ENCODE results near the gene CACNA1C.

DNA sequence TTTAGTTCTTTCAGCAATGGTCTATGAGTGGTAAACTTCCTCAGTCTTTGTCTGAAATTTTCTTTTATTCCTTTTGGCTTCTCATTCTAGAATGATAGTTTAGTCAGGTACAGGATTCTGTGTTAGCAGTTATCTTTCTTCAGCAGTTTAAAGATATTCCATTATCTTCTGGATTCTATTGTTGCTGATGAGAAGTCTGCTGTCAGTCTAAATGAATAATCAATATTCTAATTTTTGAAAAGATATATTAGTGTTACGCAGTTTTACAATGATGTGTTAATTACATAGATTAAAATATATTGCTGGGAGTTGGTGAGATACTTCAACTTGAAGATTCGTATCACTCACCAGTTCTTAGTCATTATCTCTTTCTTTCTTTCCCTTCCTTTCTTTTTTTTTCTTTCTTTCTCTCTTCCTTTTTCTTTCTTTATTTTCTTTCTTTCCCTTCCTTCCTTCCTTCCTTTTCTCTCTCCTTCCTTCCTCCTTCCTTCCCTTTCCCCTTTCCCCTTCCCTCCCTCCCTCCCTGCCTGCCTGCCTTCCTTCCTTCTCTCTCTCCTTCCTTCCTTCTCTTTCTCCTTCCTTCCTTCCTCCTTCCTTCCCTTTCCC is 17.8 kb downstream of the CACNA1C start:
- TF ChIP-seq, protein P1, sequence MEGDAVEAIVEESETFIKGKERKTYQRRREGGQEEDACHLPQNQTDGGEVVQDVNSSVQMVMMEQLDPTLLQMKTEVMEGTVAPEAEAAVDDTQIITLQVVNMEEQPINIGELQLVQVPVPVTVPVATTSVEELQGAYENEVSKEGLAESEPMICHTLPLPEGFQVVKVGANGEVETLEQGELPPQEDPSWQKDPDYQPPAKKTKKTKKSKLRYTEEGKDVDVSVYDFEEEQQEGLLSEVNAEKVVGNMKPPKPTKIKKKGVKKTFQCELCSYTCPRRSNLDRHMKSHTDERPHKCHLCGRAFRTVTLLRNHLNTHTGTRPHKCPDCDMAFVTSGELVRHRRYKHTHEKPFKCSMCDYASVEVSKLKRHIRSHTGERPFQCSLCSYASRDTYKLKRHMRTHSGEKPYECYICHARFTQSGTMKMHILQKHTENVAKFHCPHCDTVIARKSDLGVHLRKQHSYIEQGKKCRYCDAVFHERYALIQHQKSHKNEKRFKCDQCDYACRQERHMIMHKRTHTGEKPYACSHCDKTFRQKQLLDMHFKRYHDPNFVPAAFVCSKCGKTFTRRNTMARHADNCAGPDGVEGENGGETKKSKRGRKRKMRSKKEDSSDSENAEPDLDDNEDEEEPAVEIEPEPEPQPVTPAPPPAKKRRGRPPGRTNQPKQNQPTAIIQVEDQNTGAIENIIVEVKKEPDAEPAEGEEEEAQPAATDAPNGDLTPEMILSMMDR (conservative IDR thresholded peaks at IDR 0.05 in 1 of 2, IDR thresholded peaks at IDR 0.05 in 1 of 2; ENCODE audit: extremely low read depth in 1 of 2, insufficient read depth in 1 of 2, low read depth in 1 of 2, low read length in 2 of 2): no peak
- no peak for TF ChIP-seq EZH2 (IDR thresholded peaks at IDR 0.05; ENCODE audit: borderline replicate concordance, low read length)
